HS-5 (cell line): ENCODE results near the gene CNTN6.

Source experiments
- DNase-seq: peaks from one replicate; pipeline ENCODE4 v3.0.0-alpha.2; 2012; ENCODE audit warnings: low read depth

CNTN6 gene

GRCh38 chr3:1092771-1093170, at the start of gene CNTN6:
Gene CNTN6 (plus strand): TSS chr3:1093024. CDS start chr3:1148009, 54,985 bp downstream.
- DNase-seq: no peak

GRCh38 chr3:1048558-1048957, 44.3 kb upstream of the CNTN6 start:
- DNase-seq: no peak

GRCh38 chr3:1055870-1056269, 37.0 kb upstream of the CNTN6 start:
- DNase-seq: no peak

GRCh38 chr3:1056744-1057143, 36.1 kb upstream of the CNTN6 start:
- no peak for DNase-seq

- DNase-seq: no peak
Observed at GRCh38 chr3:1057436-1057835, 35.4 kb upstream of the CNTN6 start.

- no peak for DNase-seq
Observed at GRCh38 chr3:1068985-1069384, 23.8 kb upstream of the CNTN6 start.

GRCh38 chr3:1072041-1072440, 20.8 kb upstream of the CNTN6 start:
- no peak for DNase-seq

- DNase-seq: no peak
Observed at GRCh38 chr3:1079662-1080061, 13.2 kb upstream of the CNTN6 start.

- no peak for DNase-seq
Observed at GRCh38 chr3:1082108-1082507, 10.7 kb upstream of the CNTN6 start.

GRCh38 chr3:1087066-1087560, 5.7 kb upstream of the CNTN6 start:
- DNase-seq: no peak

GRCh38 chr3:1088503-1088902, 4.3 kb upstream of the CNTN6 start:
- DNase-seq: no peak

- no peak for DNase-seq
Observed at GRCh38 chr3:1091286-1091685, 1.5 kb upstream of the CNTN6 start.

- no peak for DNase-seq
Observed at GRCh38 chr3:1092061-1092460, 763 bp upstream of the CNTN6 start.

- no peak for DNase-seq
Observed at GRCh38 chr3:1093217-1093616, 393 bp downstream of the CNTN6 start.

GRCh38 chr3:1103525-1103924, 10.7 kb downstream of the CNTN6 start:
- no peak for DNase-seq

GRCh38 chr3:1117843-1118473, 25.1 kb downstream of the CNTN6 start:
- no peak for DNase-seq

GRCh38 chr3:1131166-1131565, 38.3 kb downstream of the CNTN6 start:
- no peak for DNase-seq

GRCh38 chr3:1135194-1135593, 42.4 kb downstream of the CNTN6 start:
- no peak for DNase-seq

GRCh38 chr3:1138036-1138435, 45.2 kb downstream of the CNTN6 start:
- DNase-seq: no peak

GRCh38 chr3:1139071-1139470, 46.2 kb downstream of the CNTN6 start:
- no peak for DNase-seq

- no peak for DNase-seq
Observed at GRCh38 chr3:1147326-1147725, 54.5 kb downstream of the CNTN6 start.

- DNase-seq: no peak
Observed at GRCh38 chr3:1147819-1148218, 55.0 kb downstream of the CNTN6 start.

GRCh38 chr3:1164101-1164500, 71.3 kb downstream of the CNTN6 start:
- no peak for DNase-seq

GRCh38 chr3:1171320-1171719, 78.5 kb downstream of the CNTN6 start:
- no peak for DNase-seq
